Caco-2 (cell line): ENCODE results near the gene MRPL12. TPM values are rescaled to one million over a fixed set of nuclear protein-coding genes. Genes with fewer than 3 reads are reported as not detected.

Experiments used
- BruUV-seq: library from RNA; stranded (reverse); fragments of 400-500 nt; replicated peaks from 2 replicates; lab custom pipeline; 2021; lab: Mats Ljungman, UMichigan
- CTCF ChIA-PET: fragments of 300-600 bp; sonication (Branson Sonifier 250); formaldehyde crosslinking; loops from one replicate; lab custom pipeline; 2022; ENCODE audit warnings: antibody characterized with exemption; lab: Charles Lee
- POLR2A ChIA-PET: fragments of 300-600 bp; sonication (Branson Sonifier 250); formaldehyde crosslinking; loops from one replicate; lab custom pipeline; 2022; ENCODE audit warnings: antibody characterized with exemption; lab: Charles Lee
- DNase-seq, 2 experiments: peaks; one replicate each; pipeline versions ENCODE4 v3.0.0 to v3.0.0-alpha.2; 2020 to 2022
- H3K27me3 ChIP-seq: replicated peaks from 2 replicates; pipeline ENCODE4 v1.6.0; 2011; ENCODE audit warnings: low read length; ENCODE audit not compliant: control insufficient read depth, insufficient read depth
- H3K36me3 ChIP-seq: 2 replicates; pipeline ENCODE4 v1.5.1; 2011; ENCODE audit warnings: low read length; ENCODE audit not compliant: control insufficient read depth, insufficient read depth
- H3K4me1 ChIP-seq: fragments of 250-450 bp; sonication (Bioruptor Pico); 2 replicates; pipeline ENCODE4 v1.5.1; 2020; ENCODE audit warnings: mild to moderate bottlenecking
- H3K4me3 ChIP-seq: 2 replicates; pipeline ENCODE4 v1.5.1; 2011; ENCODE audit warnings: low read depth, mild to moderate bottlenecking, control low read depth, low read length
- H3K9me3 ChIP-seq: fragments of 250-450 bp; sonication (Bioruptor Pico); 2 replicates; pipeline ENCODE4 v1.5.1; 2020; ENCODE audit warnings: mild to moderate bottlenecking, moderate library complexity
- H3K27ac Mint-ChIP-seq: one replicate; pipeline ENCODE4 v1.8.0; 2022; ENCODE audit warnings: mixed read lengths; ENCODE audit not compliant: unreplicated experiment
- H3K27me3 Mint-ChIP-seq: one replicate; pipeline ENCODE4 v1.8.0; 2022; ENCODE audit warnings: mixed read lengths; ENCODE audit not compliant: insufficient read depth, unreplicated experiment
- H3K36me3 Mint-ChIP-seq: one replicate; pipeline ENCODE4 v1.8.0; 2022; ENCODE audit warnings: mild to moderate bottlenecking, mixed read lengths; ENCODE audit not compliant: insufficient read depth, unreplicated experiment
- H3K4me1 Mint-ChIP-seq: one replicate; pipeline ENCODE4 v1.8.0; 2022; ENCODE audit warnings: low read depth, mixed read lengths; ENCODE audit not compliant: unreplicated experiment
- H3K4me3 Mint-ChIP-seq: one replicate; pipeline ENCODE4 v1.8.0; 2022; ENCODE audit warnings: mild to moderate bottlenecking, moderate library complexity, mixed read lengths; ENCODE audit not compliant: unreplicated experiment
- H3K9me3 Mint-ChIP-seq: one replicate; pipeline ENCODE4 v1.8.0; 2022; ENCODE audit warnings: mixed read lengths; ENCODE audit not compliant: unreplicated experiment
- intact Hi-C: fragments of 100-400 bp; cut with micrococcal nuclease; formaldehyde crosslinking; loops from one replicate; pipeline ENCODE4 v1.10.0; 2022; ENCODE audit not compliant: unreplicated experiment
- total RNA-seq: library from RNA; stranded (reverse); gene quantifications from 2 replicates; pipeline ENCODE4 v1.2.3, GENCODE V29; 2022
- TF ChIP-seq, protein P1 (sequence below), 2 experiments: fragments of 200-600 bp in 1 of 2; IDR thresholded peaks; 1 replicate in 1 of 2; 2 replicates in 1 of 2; pipeline versions ENCODE4 v1.5.1 to v1.8.0; 2011 to 2022; ENCODE audit warnings: antibody characterized with exemption in 1 of 2, control low read depth in 1 of 2, inconsistent platforms in 1 of 2, low read depth in 1 of 2, low read length in 1 of 2, mild to moderate bottlenecking in 1 of 2, moderate library complexity in 1 of 2; ENCODE audit not compliant: insufficient read depth in 1 of 2, severe bottlenecking in 1 of 2, unreplicated experiment in 1 of 2

Gene MRPL12
- total RNA-seq, 1 experiment from 2014 or later, result 164 TPM

DNA sequence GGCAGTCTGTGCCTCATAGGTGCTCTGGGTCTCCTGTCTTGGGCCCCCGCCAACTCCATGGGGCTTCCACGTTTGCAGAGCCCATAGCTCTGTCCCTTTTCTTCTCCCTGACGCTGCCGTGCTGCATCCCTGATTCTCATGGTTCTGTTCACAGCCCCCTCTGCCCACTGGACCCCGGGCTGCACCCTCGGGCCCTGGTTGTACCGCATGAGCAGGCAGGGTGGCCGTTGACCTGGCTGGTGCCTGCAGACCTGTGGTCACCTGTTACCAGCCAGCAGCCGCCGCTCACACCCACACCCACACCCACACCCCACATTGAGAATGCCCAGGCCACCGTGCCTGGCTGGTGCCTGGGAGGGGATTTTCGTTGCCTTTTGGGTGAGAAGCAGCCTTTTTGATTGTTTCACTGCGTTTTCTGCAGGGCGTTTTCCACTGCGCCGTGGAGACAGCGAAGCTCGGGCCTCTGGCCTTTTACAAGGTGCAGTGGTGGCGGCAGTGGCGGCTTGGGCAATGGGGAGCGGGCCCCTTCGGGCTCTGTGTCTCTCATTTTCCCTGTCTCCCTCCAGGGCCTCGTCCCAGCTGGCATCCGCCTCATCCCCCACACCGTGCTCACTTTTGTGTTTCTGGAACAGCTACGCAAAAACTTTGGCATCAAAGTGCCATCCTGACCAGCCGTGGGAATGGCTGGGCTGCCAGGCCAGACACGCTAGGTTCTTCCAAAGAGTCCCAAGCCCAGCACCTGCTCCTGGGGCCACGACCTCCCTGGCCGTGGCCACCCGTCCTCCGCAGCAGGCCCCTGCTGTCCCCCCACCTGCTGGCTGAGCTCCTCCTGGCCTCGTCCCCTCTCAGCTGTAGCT, 16.5 kb downstream of the MRPL12 start:
- Mint-ChIP-seq H3K9me3 (no peaks in the 10 kb centered on the region), H3K36me3 (peaks cover 33% of the 10 kb centered on the region), H3K27me3 (no peaks in the 10 kb centered on the region), H3K4me1 (no peaks in the 10 kb centered on the region), H3K27ac (no peak overlapping the region), H3K4me3 (no peak overlapping the region)
- H3K36me3 ChIP-seq, result no peaks in the 10 kb centered on the region; the same call in 1 of the 2 replicates
- intact Hi-C loops, result no loop called here
- H3K4me1 ChIP-seq, result peaks cover 4% of the 10 kb centered on the region; the same call in 1 of the 2 replicates
- ChIA-PET CTCF (no interaction called here), POLR2A (no interaction called here)
- no TSS peak for BruUV-seq
- DNase-seq, result no peak
- H3K27me3 ChIP-seq, result no peaks in the 10 kb centered on the region
- TF ChIP-seq, protein P1, sequence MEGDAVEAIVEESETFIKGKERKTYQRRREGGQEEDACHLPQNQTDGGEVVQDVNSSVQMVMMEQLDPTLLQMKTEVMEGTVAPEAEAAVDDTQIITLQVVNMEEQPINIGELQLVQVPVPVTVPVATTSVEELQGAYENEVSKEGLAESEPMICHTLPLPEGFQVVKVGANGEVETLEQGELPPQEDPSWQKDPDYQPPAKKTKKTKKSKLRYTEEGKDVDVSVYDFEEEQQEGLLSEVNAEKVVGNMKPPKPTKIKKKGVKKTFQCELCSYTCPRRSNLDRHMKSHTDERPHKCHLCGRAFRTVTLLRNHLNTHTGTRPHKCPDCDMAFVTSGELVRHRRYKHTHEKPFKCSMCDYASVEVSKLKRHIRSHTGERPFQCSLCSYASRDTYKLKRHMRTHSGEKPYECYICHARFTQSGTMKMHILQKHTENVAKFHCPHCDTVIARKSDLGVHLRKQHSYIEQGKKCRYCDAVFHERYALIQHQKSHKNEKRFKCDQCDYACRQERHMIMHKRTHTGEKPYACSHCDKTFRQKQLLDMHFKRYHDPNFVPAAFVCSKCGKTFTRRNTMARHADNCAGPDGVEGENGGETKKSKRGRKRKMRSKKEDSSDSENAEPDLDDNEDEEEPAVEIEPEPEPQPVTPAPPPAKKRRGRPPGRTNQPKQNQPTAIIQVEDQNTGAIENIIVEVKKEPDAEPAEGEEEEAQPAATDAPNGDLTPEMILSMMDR (IDR thresholded peaks at IDR 0.05; ENCODE audit: insufficient read depth in 1 of 2, low read depth in 1 of 2, low read length in 1 of 2, severe bottlenecking in 1 of 2, unreplicated experiment in 1 of 2), result no peak
- H3K9me3 ChIP-seq, result no peaks in the 10 kb centered on the region
- H3K4me3 ChIP-seq, result no peak overlapping the region

DNA sequence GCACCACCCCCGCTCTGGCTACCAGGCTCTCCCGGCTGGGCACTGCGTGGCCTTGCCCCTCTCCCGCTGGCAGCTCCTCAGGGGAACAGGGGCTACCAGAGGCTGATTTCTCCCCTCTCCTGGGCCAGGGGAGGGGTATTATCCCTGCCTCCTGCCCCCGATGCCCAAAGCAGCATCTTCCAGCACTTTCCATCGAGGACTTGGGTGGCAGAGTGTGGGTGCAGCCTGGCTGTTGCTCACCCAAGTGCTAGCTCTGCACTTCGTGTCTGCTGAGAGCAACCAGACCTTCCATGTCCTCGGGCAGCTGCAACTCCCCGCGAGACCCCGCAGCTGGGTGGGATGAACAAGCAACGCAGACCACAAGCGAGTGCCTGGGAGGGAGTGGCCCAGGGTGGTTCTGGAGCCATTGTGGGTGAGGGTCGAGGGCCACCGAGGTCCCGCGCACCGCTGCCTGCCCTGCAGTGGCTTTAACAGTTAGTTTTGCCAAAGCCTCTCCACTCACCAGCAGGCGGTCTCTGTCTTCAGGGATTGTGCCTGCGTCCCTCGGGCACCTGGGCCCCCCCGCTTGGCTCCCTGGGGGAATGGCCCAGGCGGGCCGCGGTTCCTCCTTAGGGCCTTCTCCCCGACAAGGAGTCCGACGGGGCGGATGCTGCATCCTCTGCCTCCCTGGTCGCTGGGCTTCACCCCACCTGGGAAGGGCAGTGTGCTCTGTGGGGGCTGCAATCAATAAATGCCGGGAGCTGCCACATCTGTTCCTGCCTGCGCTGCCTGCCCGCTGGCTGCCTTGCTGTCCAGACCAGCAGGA, 17.3 kb downstream of the MRPL12 start:
- Histone ChIP-seq H3K9me3 (no peaks in the 10 kb centered on the region), H3K4me3 (no peak overlapping the region), H3K36me3 (no peaks in the 10 kb centered on the region), H3K4me1 (peaks cover 4% of the 10 kb centered on the region; the same call in 1 of the 2 replicates), H3K27me3 (no peaks in the 10 kb centered on the region)
- Mint-ChIP-seq H3K9me3 (no peaks in the 10 kb centered on the region), H3K27ac (no peak overlapping the region), H3K36me3 (peaks cover 31% of the 10 kb centered on the region), H3K27me3 (no peaks in the 10 kb centered on the region), H3K4me1 (no peaks in the 10 kb centered on the region), H3K4me3 (no peak overlapping the region)
- intact Hi-C loops, result no loop called here
- no peak for DNase-seq
- TF ChIP-seq, protein P1 (IDR thresholded peaks at IDR 0.05; ENCODE audit: insufficient read depth in 1 of 2, low read depth in 1 of 2, low read length in 1 of 2, severe bottlenecking in 1 of 2, unreplicated experiment in 1 of 2), result no peak
- ChIA-PET CTCF (no interaction called here), POLR2A (no interaction called here)
- BruUV-seq, result TSS peak; percentile 11
